ENCODE data around the gene KRTAP10-5. TPM values are rescaled to one million over a fixed set of nuclear protein-coding genes. Genes with fewer than 3 reads are reported as not detected.

KRTAP10-5 gene
- total RNA-seq, 1 experiment from 2014 or later: not detected

DNA sequence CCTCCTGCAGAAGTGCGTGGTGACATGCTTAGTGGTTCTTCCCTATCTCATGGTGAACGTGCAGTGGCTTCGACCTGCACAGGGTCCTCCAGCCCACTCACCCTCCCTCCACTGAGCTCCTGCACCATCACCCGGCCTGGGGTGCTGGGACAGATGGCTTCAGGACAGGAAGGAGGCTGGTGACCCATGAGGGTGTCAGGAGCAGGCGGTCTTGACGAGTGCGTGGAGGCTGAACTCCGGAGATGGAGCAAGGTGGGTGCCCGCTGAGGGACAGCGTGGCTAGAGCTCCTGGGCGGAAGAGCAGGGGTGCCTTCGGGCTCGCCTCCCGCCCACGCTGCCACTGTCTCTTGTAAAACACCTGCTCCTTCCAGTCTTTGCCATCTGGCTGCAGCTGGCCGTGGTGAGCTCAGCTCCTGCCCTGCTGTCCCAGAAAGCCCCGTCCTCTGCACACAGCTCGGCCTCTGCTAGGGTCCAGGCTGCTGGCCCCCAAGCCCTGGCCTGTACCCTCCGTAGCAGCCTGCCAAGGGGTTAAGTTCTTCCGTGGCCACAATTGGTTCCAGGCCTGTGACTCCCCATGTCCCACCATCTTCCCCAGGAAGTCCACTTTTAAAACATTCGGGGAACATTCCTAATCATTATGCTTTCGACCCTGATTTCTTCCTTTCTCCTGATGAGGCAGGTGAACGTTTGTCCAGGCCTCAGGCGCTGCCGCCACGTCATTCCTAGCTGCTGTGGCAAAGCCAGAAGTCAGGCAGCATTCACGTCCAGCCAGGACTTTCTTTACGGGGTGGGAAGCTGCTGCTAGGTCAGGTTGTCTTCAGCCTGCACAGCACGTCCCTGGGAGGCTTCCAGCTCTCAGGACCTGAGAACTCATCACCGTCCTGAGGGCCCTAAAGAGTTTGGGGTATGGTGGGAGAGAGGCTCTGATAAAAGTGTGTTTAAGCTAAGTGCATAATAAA lies 48.5 kb downstream of the KRTAP10-5 start:
- H3K36me3 ChIP-seq (ENCODE audit: control insufficient read depth, insufficient read depth, low read length): no peaks in the 10 kb centered on the region
- no TSS peak for BruUV-seq (replicated peaks)
- Mint-ChIP-seq H3K36me3 (ENCODE audit: insufficient read depth, unreplicated experiment) (no peaks in the 10 kb centered on the region), H3K4me1 (ENCODE audit: low read depth, unreplicated experiment) (no peaks in the 10 kb centered on the region), H3K27ac (ENCODE audit: unreplicated experiment) (no peak overlapping the region), H3K27me3 (ENCODE audit: insufficient read depth, unreplicated experiment) (peaks cover 6% of the 10 kb centered on the region), H3K9me3 (ENCODE audit: unreplicated experiment) (no peaks in the 10 kb centered on the region), H3K4me3 (ENCODE audit: unreplicated experiment) (no peak overlapping the region)
- peak in 1 of 2 experiments; percentile 29 for DNase-seq
- no peak overlapping the region for H3K4me3 ChIP-seq (ENCODE audit: low read depth, low read length)
- intact Hi-C loops (cut with micrococcal nuclease; ENCODE audit: unreplicated experiment): no loop called here
- TF ChIP-seq CTCF (IDR thresholded peaks at IDR 0.05; ENCODE audit: insufficient read depth in 1 of 2, low read depth in 1 of 2, low read length in 1 of 2, severe bottlenecking in 1 of 2, unreplicated experiment in 1 of 2): no peak
- CTCF ChIA-PET: interaction anchor here (1.2 kb wide), 1 partner anchor 21 kb away, joined by 3 read pairs; no protein-coding TSS in a partner anchor
- no peaks in the 10 kb centered on the region for H3K27me3 ChIP-seq (replicated peaks; ENCODE audit: control insufficient read depth, insufficient read depth, low read length)
- H3K9me3 ChIP-seq: no peaks in the 10 kb centered on the region
- POLR2A ChIA-PET: no interaction called here
- H3K4me1 ChIP-seq: no peaks in the 10 kb centered on the region

- Mint-ChIP-seq H3K4me1 (ENCODE audit: low read depth, unreplicated experiment) (no peaks in the 10 kb centered on the region), H3K4me3 (ENCODE audit: unreplicated experiment) (no peak overlapping the region), H3K9me3 (ENCODE audit: unreplicated experiment) (no peaks in the 10 kb centered on the region), H3K27me3 (ENCODE audit: insufficient read depth, unreplicated experiment) (peaks cover 6% of the 10 kb centered on the region), H3K27ac (ENCODE audit: unreplicated experiment) (no peak overlapping the region), H3K36me3 (ENCODE audit: insufficient read depth, unreplicated experiment) (no peaks in the 10 kb centered on the region)
- BruUV-seq (replicated peaks): no TSS peak
- H3K36me3 ChIP-seq (ENCODE audit: control insufficient read depth, insufficient read depth, low read length): no peaks in the 10 kb centered on the region
- CTCF ChIA-PET: interaction anchor here (1.2 kb wide), 1 partner anchor 21 kb away, joined by 3 read pairs; no protein-coding TSS in a partner anchor
- no peak overlapping the region for H3K4me3 ChIP-seq (ENCODE audit: low read depth, low read length)
- no peaks in the 10 kb centered on the region for H3K4me1 ChIP-seq
- H3K27me3 ChIP-seq (replicated peaks; ENCODE audit: control insufficient read depth, insufficient read depth, low read length): no peaks in the 10 kb centered on the region
- POLR2A ChIA-PET: no interaction called here
- no peak for TF ChIP-seq CTCF (IDR thresholded peaks at IDR 0.05; ENCODE audit: insufficient read depth in 1 of 2, low read depth in 1 of 2, low read length in 1 of 2, severe bottlenecking in 1 of 2, unreplicated experiment in 1 of 2)
- DNase-seq: no peak
- intact Hi-C loops (cut with micrococcal nuclease; ENCODE audit: unreplicated experiment): no loop called here
- no peaks in the 10 kb centered on the region for H3K9me3 ChIP-seq
Measured at GRCh38 chr21:44530903-44531605, 49.4 kb downstream of the KRTAP10-5 start.

DNA sequence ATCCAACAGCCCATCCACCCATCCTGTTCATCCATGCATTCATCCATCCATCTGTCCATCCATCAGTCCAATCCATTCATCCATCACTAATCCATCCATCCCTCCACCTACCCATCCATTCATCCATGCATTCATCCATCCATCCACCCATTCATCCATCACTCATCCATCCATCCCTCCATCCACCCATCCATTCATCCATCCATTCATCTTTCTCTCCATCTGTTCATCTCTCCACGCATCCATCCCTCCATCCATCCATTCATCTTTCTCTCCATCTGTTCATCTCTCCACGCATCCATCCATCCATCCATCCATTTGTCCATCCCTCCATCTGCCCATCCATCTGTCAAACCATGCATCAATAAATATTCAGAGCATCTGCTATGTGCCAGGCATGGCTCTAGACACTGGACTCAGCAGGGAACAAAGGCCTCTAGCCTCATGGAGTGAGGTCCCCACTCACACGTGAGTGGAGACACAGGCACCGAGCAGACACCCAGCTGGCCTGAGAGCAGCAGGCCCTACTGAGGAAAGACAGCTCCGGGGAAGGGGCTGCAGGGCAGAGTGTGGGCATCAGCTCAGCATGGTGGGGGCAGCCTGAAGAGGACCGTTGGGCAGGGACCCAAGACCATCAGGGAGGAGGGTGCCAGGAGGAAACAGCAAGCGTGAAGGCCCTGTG lies 50.0 kb downstream of the KRTAP10-5 start:
- H3K36me3 ChIP-seq (ENCODE audit: control insufficient read depth, insufficient read depth, low read length): no peaks in the 10 kb centered on the region
- H3K27me3 Mint-ChIP-seq (ENCODE audit: insufficient read depth, unreplicated experiment): peaks cover 6% of the 10 kb centered on the region
- no peak for DNase-seq
- H3K4me3 ChIP-seq (ENCODE audit: low read depth, low read length): no peak overlapping the region
- H3K9me3 ChIP-seq: no peaks in the 10 kb centered on the region
- H3K4me1 Mint-ChIP-seq (ENCODE audit: low read depth, unreplicated experiment): no peaks in the 10 kb centered on the region
- H3K4me1 ChIP-seq: no peaks in the 10 kb centered on the region
- H3K27ac Mint-ChIP-seq (ENCODE audit: unreplicated experiment): no peak overlapping the region
- no TSS peak for BruUV-seq (replicated peaks)
- POLR2A ChIA-PET: no interaction called here
- no peaks in the 10 kb centered on the region for H3K27me3 ChIP-seq (replicated peaks; ENCODE audit: control insufficient read depth, insufficient read depth, low read length)
- H3K9me3 Mint-ChIP-seq (ENCODE audit: unreplicated experiment): no peaks in the 10 kb centered on the region
- intact Hi-C loops (cut with micrococcal nuclease; ENCODE audit: unreplicated experiment): no loop called here
- H3K4me3 Mint-ChIP-seq (ENCODE audit: unreplicated experiment): no peak overlapping the region
- CTCF ChIA-PET: interaction anchor here (1.2 kb wide), 1 partner anchor 20 kb away, joined by 3 read pairs; no protein-coding TSS in a partner anchor
- H3K36me3 Mint-ChIP-seq (ENCODE audit: insufficient read depth, unreplicated experiment): no peaks in the 10 kb centered on the region
- TF ChIP-seq CTCF (IDR thresholded peaks at IDR 0.05; ENCODE audit: insufficient read depth in 1 of 2, low read depth in 1 of 2, low read length in 1 of 2, severe bottlenecking in 1 of 2, unreplicated experiment in 1 of 2): no peak

Data from Caco-2 (cell line).